H1 (cell line): ENCODE data around the gene KRTAP10-4. TPM values are rescaled to one million over a fixed set of nuclear protein-coding genes. Genes with fewer than 3 reads are reported as not detected.

Source experiments
- CTCF ChIA-PET: fragments of 300-600 bp; sonication (Branson Sonifier 250); formaldehyde crosslinking; loops from one replicate; lab custom pipeline; 2021; ENCODE audit not compliant: partially characterized antibody; lab: Charles Lee
- POLR2A ChIA-PET: fragments of 300-600 bp; sonication (Branson Sonifier 250); formaldehyde crosslinking; loops from one replicate; lab custom pipeline; 2021; ENCODE audit warnings: inconsistent platforms; ENCODE audit not compliant: partially characterized antibody; lab: Charles Lee
- DNase-seq, 2 experiments: peaks; one replicate each; pipeline versions ENCODE4 v3.0.0 to v3.0.0-alpha.2; 2010 to 2022; ENCODE audit warnings: low spot score in 2 of 2, low read depth in 1 of 2, mixed read lengths in 1 of 2
- FAIRE-seq: peaks from 2 replicates; lab custom pipeline; 2011; peaks lifted over from hg19 to GRCh38; lab: Jason Lieb, UNC
- H2AFZ ChIP-seq: 2 replicates; pipeline ENCODE4 v1.8.1; 2012; ENCODE audit warnings: low read length, inconsistent platforms
- H2AK5ac ChIP-seq: 2 replicates; pipeline ENCODE4 v1.6.1; 2013; ENCODE audit warnings: low read depth, low read length
- H2BK120ac ChIP-seq: replicated peaks from 2 replicates; pipeline ENCODE3; 2013; ENCODE audit warnings: low read depth, low read length, inconsistent platforms
- H2BK12ac ChIP-seq: 2 replicates; pipeline ENCODE4 v1.6.1; 2013; ENCODE audit warnings: low read depth, low read length
- H2BK15ac ChIP-seq: 2 replicates; pipeline ENCODE4 v1.6.1; 2013; ENCODE audit warnings: low read length
- H2BK20ac ChIP-seq: 2 replicates; pipeline ENCODE4 v1.6.1; 2013; ENCODE audit warnings: low read length
- H2BK5ac ChIP-seq: 2 replicates; pipeline ENCODE4 v1.6.1; 2013; ENCODE audit warnings: low read depth, low read length
- H3K14ac ChIP-seq: 2 replicates; pipeline ENCODE4 v1.6.1; 2013; ENCODE audit warnings: inconsistent platforms; ENCODE audit not compliant: insufficient read length
- H3K18ac ChIP-seq: 2 replicates; pipeline ENCODE4 v1.6.1; 2013; ENCODE audit warnings: low read length; ENCODE audit errors: extremely low read depth
- H3K23ac ChIP-seq: 2 replicates; pipeline ENCODE4 v1.6.1; 2013; ENCODE audit warnings: inconsistent platforms; ENCODE audit not compliant: insufficient read length
- H3K23me2 ChIP-seq: 2 replicates; pipeline ENCODE4 v1.6.1; 2013; ENCODE audit warnings: low read depth, low read length
- H3K27ac ChIP-seq: 2 replicates; pipeline ENCODE4 v1.6.1; 2011; ENCODE audit warnings: low read depth, low read length, inconsistent platforms
- H3K27me3 ChIP-seq, 4 experiments: replicated peaks in 1 of 4; 1 replicate in 1 of 4; 2 replicates in 3 of 4; pipeline versions ENCODE4 v1.6.1 to v1.8.1; 2011 to 2013; ENCODE audit warnings: low read length in 3 of 4, mild to moderate bottlenecking in 3 of 4, inconsistent platforms in 2 of 4, mixed read lengths in 2 of 4, moderate library complexity in 1 of 4; ENCODE audit not compliant: control insufficient read depth in 3 of 4, insufficient read depth in 3 of 4; ENCODE audit errors: extremely low read depth in 1 of 4
- H3K36me3 ChIP-seq, 4 experiments: 2 replicates each; pipeline versions ENCODE4 v1.6.1 to v1.8.1; 2011 to 2013; ENCODE audit warnings: mild to moderate bottlenecking in 4 of 4, low read length in 3 of 4, moderate library complexity in 2 of 4, control low read depth in 1 of 4, inconsistent platforms in 1 of 4; ENCODE audit not compliant: insufficient read depth in 4 of 4, control insufficient read depth in 2 of 4
- H3K4ac ChIP-seq: replicated peaks from 2 replicates; pipeline ENCODE3; 2013; ENCODE audit warnings: low read length, low read depth, mixed read lengths, inconsistent platforms; ENCODE audit not compliant: insufficient read length
- H3K4me1 ChIP-seq, 4 experiments: replicated peaks in 1 of 4; 1 replicate in 1 of 4; 2 replicates in 3 of 4; pipeline versions ENCODE4 v1.6.1 to v1.8.1; 2011 to 2013; ENCODE audit warnings: low read length in 3 of 4, inconsistent platforms in 2 of 4, mixed read lengths in 1 of 4; ENCODE audit not compliant: insufficient read depth in 4 of 4, control insufficient read depth in 3 of 4
- H3K4me2 ChIP-seq, 2 experiments: 2 replicates each; pipeline versions ENCODE4 v1.6.1 to v1.8.1; 2011 to 2013; ENCODE audit warnings: low read depth in 2 of 2, low read length in 2 of 2, control low read depth in 1 of 2, inconsistent platforms in 1 of 2, mild to moderate bottlenecking in 1 of 2; ENCODE audit not compliant: insufficient read depth in 1 of 2
- H3K4me3 ChIP-seq, 4 experiments: fragments of 200-600, 300-600 bp in 1 of 4; sonication (generic), shearing (Covaris generic), sonication (Bioruptor Twin) in 1 of 4; 2 replicates each; pipeline versions ENCODE4 v1.5.1 to v1.8.1; 2011 to 2016; ENCODE audit warnings: low read length in 4 of 4, low read depth in 3 of 4, control low read depth in 2 of 4, inconsistent platforms in 2 of 4, mild to moderate bottlenecking in 2 of 4, mixed read lengths in 1 of 4, moderate library complexity in 1 of 4; ENCODE audit not compliant: insufficient read depth in 2 of 4; ENCODE audit errors: extremely low read depth in 1 of 4
- H3K56ac ChIP-seq: replicated peaks from 2 replicates; pipeline ENCODE3; 2013; ENCODE audit warnings: low read depth, mild to moderate bottlenecking, mixed read lengths, low read length, inconsistent platforms; ENCODE audit not compliant: insufficient read length
- H3K79me1 ChIP-seq: 2 replicates; pipeline ENCODE4 v1.6.1; 2013; ENCODE audit warnings: low read depth, low read length, control low read depth
- H3K79me2 ChIP-seq, 2 experiments: 2 replicates each; pipeline versions ENCODE4 v1.6.1 to v1.8.1; 2012 to 2013; ENCODE audit warnings: low read length in 2 of 2, mild to moderate bottlenecking in 2 of 2, inconsistent platforms in 1 of 2; ENCODE audit not compliant: insufficient read depth in 2 of 2, control insufficient read depth in 1 of 2
- H3K9ac ChIP-seq, 4 experiments: replicated peaks in 1 of 4; 1 replicate in 1 of 4; 2 replicates in 3 of 4; pipeline versions ENCODE4 v1.6.1 to v1.8.1; 2011 to 2013; ENCODE audit warnings: low read depth in 3 of 4, low read length in 3 of 4, control low read depth in 2 of 4, mild to moderate bottlenecking in 2 of 4, moderate library complexity in 2 of 4, inconsistent platforms in 1 of 4; ENCODE audit errors: extremely low read depth in 1 of 4
- H3K9me3 ChIP-seq, 2 experiments: 2 replicates each; pipeline versions ENCODE4 v1.6.1 to v1.8.1; 2012 to 2013; ENCODE audit warnings: mild to moderate bottlenecking in 2 of 2, moderate library complexity in 2 of 2, control low read depth in 1 of 2, inconsistent platforms in 1 of 2, low read depth in 1 of 2, low read length in 1 of 2, mixed read lengths in 1 of 2; ENCODE audit not compliant: insufficient read depth in 2 of 2
- H4K20me1 ChIP-seq, 2 experiments: replicated peaks in 1 of 2; 2 replicates each; pipeline versions ENCODE3 to v1.8.1; 2011 to 2013; ENCODE audit warnings: inconsistent platforms in 2 of 2, low read length in 2 of 2, mild to moderate bottlenecking in 1 of 2; ENCODE audit not compliant: insufficient read depth in 2 of 2, control insufficient read depth in 1 of 2
- H4K5ac ChIP-seq: 2 replicates; pipeline ENCODE4 v1.6.1; 2013; ENCODE audit warnings: low read length, low read depth, mixed read lengths, inconsistent platforms; ENCODE audit not compliant: insufficient read length
- H4K8ac ChIP-seq: 2 replicates; pipeline ENCODE4 v1.8.0; 2013; ENCODE audit warnings: mild to moderate bottlenecking, moderate library complexity, low read length, inconsistent platforms; ENCODE audit not compliant: insufficient read depth; ENCODE audit errors: extremely low read depth
- H4K91ac ChIP-seq: replicated peaks from 2 replicates; pipeline ENCODE3; 2013; ENCODE audit warnings: low read length, mixed read lengths, inconsistent platforms; ENCODE audit not compliant: insufficient read length
- CBX5 ChIP-seq: fragments of 300-800, 300-1000 bp; sonication (generic); IDR thresholded peaks from 2 replicates; pipeline ENCODE4 v1.7.1; 2016; ENCODE audit warnings: antibody characterized with exemption, low read length, low read depth
- GTF2F1 ChIP-seq: IDR thresholded peaks from 2 replicates; pipeline ENCODE4 v1.6.1; 2012; ENCODE audit warnings: low read depth, low read length, improper control_type of control experiment, borderline replicate concordance
- MAFK ChIP-seq: IDR thresholded peaks from 2 replicates; pipeline ENCODE4 v1.6.1; 2012; ENCODE audit warnings: low read depth, mild to moderate bottlenecking, improper control_type of control experiment, low read length
- POLR2AphosphoS5 ChIP-seq: IDR thresholded peaks from 2 replicates; pipeline ENCODE4 v1.6.1; 2011; ENCODE audit warnings: low read depth, low read length
- RXRA ChIP-seq: IDR thresholded peaks from 2 replicates; pipeline ENCODE4 v1.6.1; 2011; ENCODE audit warnings: low read depth, mild to moderate bottlenecking, low read length, moderate library complexity; ENCODE audit not compliant: insufficient read depth
- TAF1 ChIP-seq: IDR thresholded peaks from 2 replicates; pipeline ENCODE4 v1.6.1; 2011; ENCODE audit warnings: mild to moderate bottlenecking, low read depth, low read length
- TBP ChIP-seq: IDR thresholded peaks from 2 replicates; pipeline ENCODE4 v1.6.1; 2011; ENCODE audit warnings: low read depth, low read length, improper control_type of control experiment
- TCF12 ChIP-seq: IDR thresholded peaks from 2 replicates; pipeline ENCODE4 v1.6.1; 2011; ENCODE audit warnings: low read depth, mild to moderate bottlenecking, low read length
- WGBS, 2 experiments: shearing (Covaris generic) in 1 of 2; methylation state at CpG; one replicate each; pipeline versions ENCODE4 v1.1.6 to v1.1.7; 2013 to 2015; ENCODE audit warnings: low lambda C conversion rate in 2 of 2, mixed read lengths in 2 of 2, inconsistent platforms in 1 of 2, low coverage in 1 of 2, missing lambda C conversion rate in 1 of 2; ENCODE audit not compliant: insufficient replicate concordance in 2 of 2, insufficient coverage in 1 of 2, insufficient read length in 1 of 2; ENCODE audit errors: extremely low coverage in 1 of 2, missing lambda C conversion rate in 1 of 2; 5-methylcytosine and 5-hydroxymethylcytosine counted together
- polyA plus RNA-seq, 7 experiments: library from polyadenylated mRNA; depleted of rRNA in 3 of 7; stranded (reverse) in 5 of 7; unstranded in 2 of 7; fragments of >200 nt in 5 of 7; fragments of 200-250 nt in 2 of 7; gene quantifications; 1 replicate in 5 of 7; 2 replicates in 1 of 7; 4 replicates in 1 of 7; pipeline versions ENCODE4 v1.2.1 to v1.2.3, GENCODE V29; 2011 to 2013; ENCODE audit warnings: missing spikeins in 2 of 7, mixed read lengths in 2 of 7
- total RNA-seq: library from RNA; stranded (reverse); fragmentation: NEBNext Ultra II Directional; extraction: Animal tissue kit (Norgen Biotek cat#: 25700); gene quantifications from 2 replicates; pipeline ENCODE4 v1.2.1, GENCODE V29; 2021

The KRTAP10-4 gene
- total and polyA plus RNA-seq, 2 of the 8 experiments (the other 6 are each of a cell fraction or from before 2014, with no cell fraction given): not detected

- Histone ChIP-seq H2BK120ac (no peak overlapping the region), H3K9me3 (peaks cover 12 to 13% of the 10 kb centered on the region in 2 experiments), H3K23ac (no peak overlapping the region), H3K23me2 (no peaks in the 10 kb centered on the region), H3K18ac (peak overlapping the region; percentile 32; the same call in 1 of the 2 replicates), H2BK15ac (peak overlapping the region; percentile 88; the same call in 1 of the 2 replicates), H3K36me3 (no peaks in the 10 kb centered on the region), H2BK5ac (peak overlapping the region; percentile 60; the same call in 1 of the 2 replicates), H3K56ac (no peak overlapping the region), H3K27ac (no peak overlapping the region), H3K4me3 (no peak overlapping the region), H3K9ac (no peak overlapping the region)
- CTCF ChIA-PET: interaction anchor here (0.9 to 4.0 kb wide), 7 partner anchors 10 to 183 kb away, joined by 3 to 16 read pairs (median 4); partner anchors contain the start of genes KRTAP10-5 and KRTAP10-9
- POLR2A ChIA-PET: interaction anchor here (0.7 to 1.7 kb wide), 3 partner anchors 88 to 96 kb away, joined by 3 read pairs; no protein-coding TSS in a partner anchor
- TF ChIP-seq POLR2AphosphoS5: no peak
- no peak for TF ChIP-seq RXRA
- TF ChIP-seq TCF12: no peak
- TF ChIP-seq MAFK: no peak
- TF ChIP-seq GTF2F1: no peak
- TF ChIP-seq TAF1: no peak
- TF ChIP-seq TBP: no peak
- no peak for TF ChIP-seq CBX5
- TF ChIP-seq, all 59 proteins: peak for 0
- no peaks in the 10 kb centered on the region; the same call in 1 of the 2 replicates for H3K79me1 ChIP-seq
- H2BK12ac ChIP-seq: peak overlapping the region; percentile 84; the same call in 1 of the 2 replicates
- H2AK5ac ChIP-seq: no peak overlapping the region
- no peak overlapping the region for H3K14ac ChIP-seq
- peak overlapping the region; percentile 66; the same call in 1 of the 2 replicates for H2BK20ac ChIP-seq
- 91% methylated on average over 16 of the region's 17 CpGs; no CpG with 5 or more reads in 1 of the 2 experiments for WGBS, 2 experiments
- FAIRE-seq (no peak), DNase-seq (peak in 1 of 2 experiments; percentile 43)
- H4K5ac ChIP-seq: no peak overlapping the region
- peak overlapping the region; percentile 76 for H3K4ac ChIP-seq
- H4K91ac ChIP-seq: peak overlapping the region; percentile 69
- peaks cover 0 to 1% of the 10 kb centered on the region in 2 experiments for H4K20me1 ChIP-seq
- no peak overlapping the region for H2AFZ ChIP-seq
- peak overlapping the region; percentile 48 for H4K8ac ChIP-seq
- no peaks in the 10 kb centered on the region for H3K27me3 ChIP-seq
- H3K4me2 ChIP-seq: no peak overlapping the region
- H3K79me2 ChIP-seq: no peaks in the 10 kb centered on the region
- peaks cover 0 to 6% (median 2%) of the 10 kb centered on the region in 4 experiments; a peak in 4 of 7 replicates for H3K4me1 ChIP-seq
Measured at GRCh38 chr21:44615911-44616590, 42.5 kb downstream of the KRTAP10-4 start.
